HepG2 (cell line): ENCODE data around the gene TMEM184B. TPM values are rescaled to one million over a fixed set of nuclear protein-coding genes. Genes with fewer than 3 reads are reported as not detected.

Source experiments
- ATAC-seq: fragments of 200-7000 bp; cut with Tn5 transposase; 3 replicates; pipeline ENCODE4 v1.9.1; 2020; ENCODE audit warnings: mild to moderate bottlenecking, moderate library complexity
- BruUV-seq: library from RNA; stranded (reverse); fragments of 400-500 nt; replicated peaks from 2 replicates; lab custom pipeline; 2021; lab: Mats Ljungman, UMichigan
- CTCF ChIA-PET: fragments of 300-600 bp; formaldehyde crosslinking; extraction: SDS; loops from one replicate; lab custom pipeline; 2021; ENCODE audit warnings: low total read pairs, inconsistent platforms, low intra/inter-chr PET ratio; lab: Yijun Ruan, JAX
- POLR2A ChIA-PET: fragments of 350-600 bp; sonication (Branson Sonifier 250); formaldehyde crosslinking; loops from one replicate; lab custom pipeline; 2020; ENCODE audit warnings: antibody characterized with exemption, inconsistent platforms; lab: Yijun Ruan, JAX
- DNase-seq: peaks from one replicate; pipeline ENCODE4 v3.0.0-alpha.2; 2015; ENCODE audit warnings: low spot score
- FAIRE-seq: peaks from 3 replicates; lab custom pipeline; 2011; peaks lifted over from hg19 to GRCh38; lab: Jason Lieb, UNC
- H2AFZ ChIP-seq: one replicate; pipeline ENCODE4 v1.6.1; 2011; ENCODE audit warnings: low read length, inconsistent platforms
- H3K27ac ChIP-seq: fragments of 300-600 bp; 3 replicates; pipeline ENCODE4 v1.8.0; 2011; ENCODE audit warnings: mixed run types, mild to moderate bottlenecking, mixed read lengths, low read length, inconsistent platforms; ENCODE audit not compliant: insufficient read depth; ENCODE audit errors: extremely low read length
- H3K27me3 ChIP-seq, 2 experiments: fragments of 200-600 bp in 1 of 2; 2 replicates in 1 of 2; 3 replicates in 1 of 2; pipeline versions ENCODE4 v1.6.0 to v1.8.0; 2011; ENCODE audit warnings: low read length in 2 of 2, mild to moderate bottlenecking in 2 of 2, moderate library complexity in 2 of 2, inconsistent platforms in 1 of 2; ENCODE audit not compliant: insufficient read depth in 2 of 2, control insufficient read depth in 1 of 2
- H3K36me3 ChIP-seq, 2 experiments: fragments of 200-600 bp in 1 of 2; replicated peaks in 1 of 2; 2 replicates in 1 of 2; 3 replicates in 1 of 2; pipeline versions ENCODE4 v1.5.1 to v1.8.0; 2011; ENCODE audit warnings: low read length in 2 of 2, inconsistent platforms in 1 of 2; ENCODE audit not compliant: insufficient read depth in 2 of 2, control insufficient read depth in 1 of 2
- H3K4me1 ChIP-seq: 2 replicates; pipeline ENCODE4 v1.5.1; 2012; ENCODE audit warnings: low read length, inconsistent platforms; ENCODE audit not compliant: insufficient read depth
- H3K4me2 ChIP-seq: 2 replicates; pipeline ENCODE4 v1.6.0; 2011; ENCODE audit warnings: low read depth, low read length, inconsistent platforms
- H3K4me3 ChIP-seq, 3 experiments: fragments of 200-600 bp in 1 of 3; sonication (generic), shearing (Covaris generic) in 1 of 3; replicated peaks in 1 of 3; 2 replicates each; pipeline ENCODE4 v1.5.1; 2011 to 2016; ENCODE audit warnings: low read length in 3 of 3, inconsistent platforms in 2 of 3, low read depth in 2 of 3, mild to moderate bottlenecking in 2 of 3, control low read depth in 1 of 3, mixed read lengths in 1 of 3; ENCODE audit not compliant: insufficient read depth in 1 of 3
- H3K79me2 ChIP-seq: one replicate; pipeline ENCODE4 v1.6.1; 2011; ENCODE audit warnings: low read length, inconsistent platforms; ENCODE audit not compliant: insufficient read depth
- H3K9ac ChIP-seq: 2 replicates; pipeline ENCODE4 v1.6.0; 2011; ENCODE audit warnings: mild to moderate bottlenecking, low read depth, low read length, inconsistent platforms; ENCODE audit not compliant: insufficient read depth
- H3K9me3 ChIP-seq: 2 replicates; pipeline ENCODE4 v1.5.1; 2012; ENCODE audit warnings: mild to moderate bottlenecking, low read length
- H4K20me1 ChIP-seq: 2 replicates; pipeline ENCODE4 v1.6.0; 2011; ENCODE audit warnings: inconsistent platforms, mild to moderate bottlenecking, low read length, moderate library complexity; ENCODE audit not compliant: insufficient read depth
- ARNT2 ChIP-seq: sonication (generic); formaldehyde crosslinking; IDR thresholded peaks from 2 replicates; pipeline ENCODE4 v1.8.0; 2022; ENCODE audit warnings: mild to moderate bottlenecking, low read depth, missing genetic modification reagents, moderate library complexity
- CENPBD1 ChIP-seq: sonication (generic); formaldehyde crosslinking; IDR thresholded peaks from 2 replicates; pipeline ENCODE4 v1.8.0; 2022; ENCODE audit warnings: missing genetic modification reagents, low read depth, mild to moderate bottlenecking, borderline replicate concordance
- EEA1 ChIP-seq: sonication (generic); formaldehyde crosslinking; IDR thresholded peaks from 2 replicates; pipeline ENCODE4 v1.5.1; 2020; ENCODE audit warnings: mild to moderate bottlenecking, missing genetic modification reagents, borderline replicate concordance
- FOXA1 ChIP-seq, 2 experiments: fragments of 450-650 bp in 1 of 2; sonication (generic) in 1 of 2; formaldehyde crosslinking in 1 of 2; IDR thresholded peaks; 2 replicates each; pipeline versions ENCODE4 v1.4.0 to v1.6.1; 2016 to 2020; ENCODE audit warnings: missing genetic modification reagents in 1 of 2
- HMGA1 ChIP-seq: sonication (generic); formaldehyde crosslinking; conservative IDR thresholded peaks from 2 replicates; pipeline ENCODE4 v1.4.0; 2020; ENCODE audit warnings: missing genetic modification reagents
- HNF1A ChIP-seq, 2 experiments: sonication (generic) in 1 of 2; formaldehyde crosslinking in 1 of 2; IDR thresholded peaks; 2 replicates each; pipeline versions ENCODE4 v1.4.0 to v1.6.1; 2016 to 2020; ENCODE audit warnings: borderline replicate concordance in 1 of 2, low read depth in 1 of 2, mild to moderate bottlenecking in 1 of 2, missing genetic modification reagents in 1 of 2
- JDP2 ChIP-seq: sonication (generic); formaldehyde crosslinking; IDR thresholded peaks from 2 replicates; pipeline ENCODE4 v1.8.1; 2022; ENCODE audit warnings: missing genetic modification reagents, borderline replicate concordance
- RARA ChIP-seq: IDR thresholded peaks from 2 replicates; pipeline ENCODE4 v1.6.1; 2016; ENCODE audit warnings: missing genetic modification reagents, missing compliant biosample characterization
- RORA ChIP-seq: sonication (generic); formaldehyde crosslinking; IDR thresholded peaks from 2 replicates; pipeline ENCODE4 v1.5.0; 2020; ENCODE audit warnings: mild to moderate bottlenecking, missing genetic modification reagents, moderate library complexity
- ZBTB3 ChIP-seq: sonication (generic); formaldehyde crosslinking; IDR thresholded peaks from 2 replicates; pipeline ENCODE4 v1.4.0; 2020; ENCODE audit warnings: low read depth, mild to moderate bottlenecking, moderate library complexity, missing genetic modification reagents, borderline replicate concordance
- ZNF660 ChIP-seq: sonication (generic); formaldehyde crosslinking; IDR thresholded peaks from 2 replicates; pipeline ENCODE4 v1.5.1; 2020; ENCODE audit warnings: mild to moderate bottlenecking, low read depth, missing genetic modification reagents, borderline replicate concordance
- WGBS: methylation state at CpG from one replicate; pipeline ENCODE4 v1.1.6; 2017; ENCODE audit warnings: low lambda C conversion rate; 5-methylcytosine and 5-hydroxymethylcytosine counted together
- in situ Hi-C: cut with HindIII; loops from 2 replicates; pipeline ENCODE4 v1.10.0; 2017; ENCODE audit warnings: low pct_unique_long_range_greater_than_20kb; ENCODE audit not compliant: extremely low pct_ligation_motif_present
- intact Hi-C: fragments of 100-400 bp; cut with micrococcal nuclease; formaldehyde crosslinking; loops from one replicate; pipeline ENCODE4 v1.10.0; 2022; ENCODE audit not compliant: unreplicated experiment
- polyA plus RNA-seq, 8 experiments: library from polyadenylated mRNA; depleted of rRNA in 3 of 8; stranded (reverse) in 7 of 8; unstranded in 1 of 8; fragments of >200 nt; fragmentation: Illumina TruSeq in 4 of 8; extraction: Trizol in 4 of 8; gene quantifications; 2 replicates each; pipeline versions ENCODE4 v1.2.1 to v1.2.3, GENCODE V29; 2011 to 2016; ENCODE audit warnings: low read depth in 4 of 8, missing spikeins in 1 of 8, mixed read lengths in 1 of 8; ENCODE audit not compliant: insufficient read depth in 1 of 8
- total RNA-seq, 5 experiments: library from RNA; depleted of rRNA; stranded (reverse); fragments of >200 nt; fragmentation: Illumina TruSeq; extraction: Trizol; gene quantifications; 2 replicates each; pipeline ENCODE4 v1.2.3, GENCODE V29; 2016; ENCODE audit warnings: low read depth in 1 of 5
- TF ChIP-seq, protein P1 (sequence below): sonication (generic); formaldehyde crosslinking; IDR thresholded peaks from 2 replicates; pipeline ENCODE4 v1.9.0; 2021; ENCODE audit warnings: missing genetic modification reagents, borderline replicate concordance

The TMEM184B gene
- total and polyA plus RNA-seq, 2 of the 13 experiments (the other 11 are each of a cell fraction or from before 2014, with no cell fraction given): 15.9 to 16.0 TPM

DNA sequence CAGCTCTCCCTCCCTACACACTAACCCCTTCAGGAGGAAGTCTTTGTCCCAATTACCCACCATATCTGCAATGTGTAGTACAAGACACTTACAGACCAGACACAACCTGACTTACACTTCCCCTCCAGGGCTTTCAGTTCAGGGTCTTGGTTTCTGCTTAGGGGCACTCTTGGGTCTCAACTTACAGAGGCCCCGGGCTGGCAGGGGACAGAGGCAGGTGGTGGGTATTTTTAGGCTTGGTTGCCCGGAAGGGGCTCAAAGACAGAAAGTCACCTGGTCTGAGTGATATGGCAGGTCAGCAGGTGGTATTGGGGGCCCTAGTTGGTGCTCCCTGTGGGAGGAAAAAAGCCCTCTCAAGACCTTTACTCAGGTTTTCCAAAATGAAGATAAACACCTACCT lies 3.4 kb upstream of the TMEM184B start:
- Histone ChIP-seq H3K9me3 (no peaks in the 10 kb centered on the region), H3K9ac (no peak overlapping the region), H2AFZ (no peak overlapping the region), H3K4me3 (no peak overlapping the region), H3K36me3 (no peaks in the 10 kb centered on the region), H4K20me1 (peaks cover 8% of the 10 kb centered on the region; the same call in 1 of the 2 replicates), H3K79me2 (peaks cover 13% of the 10 kb centered on the region), H3K4me1 (peaks cover 59% of the 10 kb centered on the region), H3K27me3 (peaks cover 0 to 4% of the 10 kb centered on the region in 2 experiments; a peak in 3 of 5 replicates), H3K4me2 (no peak overlapping the region), H3K27ac (no peak overlapping the region)
- BruUV-seq: no TSS peak
- FAIRE-seq (no peak), ATAC-seq (no peak), DNase-seq (no peak)
- intact Hi-C loops (no loop called here), in situ Hi-C loops (no loop called here)
- ChIA-PET CTCF (no interaction called here), POLR2A (interaction anchor here (1.9 kb wide), 1 partner anchor 42 kb away, joined by 5 read pairs; no protein-coding TSS in a partner anchor)
- WGBS: 73% methylated on average over 2 of the region's 2 CpGs
- no peak for TF ChIP-seq HNF1A (IDR thresholded peaks at IDR 0.05; ENCODE audit: low read depth)
- no peak for TF ChIP-seq HNF1A (CRISPR knock-in tag; IDR thresholded peaks at IDR 0.05; ENCODE audit: borderline replicate concordance)
- no peak for TF ChIP-seq RORA
- TF ChIP-seq EEA1 (CRISPR knock-in tag): no peak
- TF ChIP-seq CENPBD1 (CRISPR knock-in tag): no peak
- no peak for TF ChIP-seq RARA
- TF ChIP-seq ZBTB3 (CRISPR knock-in tag): no peak
- TF ChIP-seq HMGA1 (CRISPR knock-in tag): no peak
- TF ChIP-seq, protein P1, sequence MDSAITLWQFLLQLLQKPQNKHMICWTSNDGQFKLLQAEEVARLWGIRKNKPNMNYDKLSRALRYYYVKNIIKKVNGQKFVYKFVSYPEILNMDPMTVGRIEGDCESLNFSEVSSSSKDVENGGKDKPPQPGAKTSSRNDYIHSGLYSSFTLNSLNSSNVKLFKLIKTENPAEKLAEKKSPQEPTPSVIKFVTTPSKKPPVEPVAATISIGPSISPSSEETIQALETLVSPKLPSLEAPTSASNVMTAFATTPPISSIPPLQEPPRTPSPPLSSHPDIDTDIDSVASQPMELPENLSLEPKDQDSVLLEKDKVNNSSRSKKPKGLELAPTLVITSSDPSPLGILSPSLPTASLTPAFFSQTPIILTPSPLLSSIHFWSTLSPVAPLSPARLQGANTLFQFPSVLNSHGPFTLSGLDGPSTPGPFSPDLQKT (CRISPR knock-in tag): no peak
- TF ChIP-seq JDP2 (CRISPR knock-in tag): no peak
- no peak for TF ChIP-seq ZNF660
- no peak for TF ChIP-seq FOXA1 (IDR thresholded peaks at IDR 0.05)
- no peak for TF ChIP-seq FOXA1 (CRISPR knock-in tag; IDR thresholded peaks at IDR 0.05)
- TF ChIP-seq ARNT2 (CRISPR knock-in tag): no peak
